Measurements from ENCODE around the gene CFAP43. TPM values are rescaled to one million over a fixed set of nuclear protein-coding genes. Genes with fewer than 3 reads are reported as not detected.

Gene CFAP43
- total and polyA plus RNA-seq, 2 experiments from 2014 or later = 0.57 to 0.83 TPM

- H3K9me2 ChIP-seq (replicated peaks; ENCODE audit: insufficient read depth) = no peaks in the 10 kb centered on the region
- 82% methylated on average over 3 of the region's 3 CpGs for WGBS (ENCODE audit: low lambda C conversion rate, missing lambda C conversion rate)
- no peaks in the 10 kb centered on the region for H3K36me3 ChIP-seq (replicated peaks; ENCODE audit: insufficient read depth, low read depth)
- no peaks in the 10 kb centered on the region for H4K20me1 ChIP-seq (ENCODE audit: insufficient read depth, poor library complexity, severe bottlenecking)
- H3K27ac ChIP-seq = peak within 1 kb of the TSS; percentile 58
- no peak within 1 kb of the TSS for H3K4me3 ChIP-seq
- no peak for DNase-seq (ENCODE audit: low spot score)
- H3K79me2 ChIP-seq = no peaks in the 10 kb centered on the region
- no peaks in the 10 kb centered on the region for H3K27me3 ChIP-seq
- H2AFZ ChIP-seq = peak within 1 kb of the TSS; percentile 32
- H3K4me1 ChIP-seq (ENCODE audit: insufficient read depth) = peaks cover 14% of the 10 kb centered on the region
- H3K9me3 ChIP-seq (ENCODE audit: low read depth) = no peaks in the 10 kb centered on the region
- H3K4me2 ChIP-seq = peak within 1 kb of the TSS; percentile 2
- TF ChIP-seq EZH2 (IDR thresholded peaks at IDR 0.05; ENCODE audit: borderline replicate concordance) (no peak), EZH2phosphoT487 (IDR thresholded peaks at IDR 0.05; ENCODE audit: low read depth, severe bottlenecking, unreplicated experiment) (no peak)
Observed at GRCh38 chr10:104085801-104086400, 146.3 kb downstream of the CFAP43 start, which contains the start of gene COL17A1. COL17A1 (minus strand) TSS chr10:104085880; CDS start chr10:104080673, 5,207 bp downstream.

- no peaks in the 10 kb centered on the region for H3K9me2 ChIP-seq (replicated peaks; ENCODE audit: insufficient read depth)
- no peaks in the 10 kb centered on the region for H3K36me3 ChIP-seq (replicated peaks; ENCODE audit: insufficient read depth, low read depth)
- H3K79me2 ChIP-seq = no peaks in the 10 kb centered on the region
- no peaks in the 10 kb centered on the region for H3K9me3 ChIP-seq (ENCODE audit: low read depth)
- DNase-seq (ENCODE audit: low spot score) = no peak
- peaks cover 14% of the 10 kb centered on the region for H3K4me1 ChIP-seq (ENCODE audit: insufficient read depth)
- H3K27ac ChIP-seq = peak overlapping the region; percentile 58
- H2AFZ ChIP-seq = no peak overlapping the region
- no peak for TF ChIP-seq CTCF (IDR thresholded peaks at IDR 0.05; ENCODE audit: poor library complexity)
- no peak for TF ChIP-seq EZH2 (IDR thresholded peaks at IDR 0.05; ENCODE audit: borderline replicate concordance)
- TF ChIP-seq EZH2phosphoT487 (IDR thresholded peaks at IDR 0.05; ENCODE audit: low read depth, severe bottlenecking, unreplicated experiment) = no peak
- H3K4me2 ChIP-seq = peak overlapping the region; percentile 2
- H4K20me1 ChIP-seq (ENCODE audit: insufficient read depth, poor library complexity, severe bottlenecking) = no peaks in the 10 kb centered on the region
- 57% methylated on average over 5 of the region's 5 CpGs for WGBS (ENCODE audit: low lambda C conversion rate, missing lambda C conversion rate)
- no peaks in the 10 kb centered on the region for H3K27me3 ChIP-seq
- no peak overlapping the region for H3K4me3 ChIP-seq
Observed at GRCh38 chr10:104084482-104085142, 147.6 kb downstream of the CFAP43 start.

- H3K27me3 ChIP-seq = no peaks in the 10 kb centered on the region
- DNase-seq (ENCODE audit: low spot score) = no peak
- no peak overlapping the region for H3K27ac ChIP-seq
- H3K36me3 ChIP-seq (replicated peaks; ENCODE audit: insufficient read depth, low read depth) = no peaks in the 10 kb centered on the region
- no peak for TF ChIP-seq EZH2phosphoT487 (IDR thresholded peaks at IDR 0.05; ENCODE audit: low read depth, severe bottlenecking, unreplicated experiment)
- no peak for TF ChIP-seq EZH2 (IDR thresholded peaks at IDR 0.05; ENCODE audit: borderline replicate concordance)
- TF ChIP-seq CTCF (IDR thresholded peaks at IDR 0.05; ENCODE audit: poor library complexity) = no peak
- no peak overlapping the region for H3K4me2 ChIP-seq
- H3K9me3 ChIP-seq (ENCODE audit: low read depth) = no peaks in the 10 kb centered on the region
- no peaks in the 10 kb centered on the region for H4K20me1 ChIP-seq (ENCODE audit: insufficient read depth, poor library complexity, severe bottlenecking)
- no peaks in the 10 kb centered on the region for H3K79me2 ChIP-seq
- no peak overlapping the region for H3K4me3 ChIP-seq
- peaks cover 14% of the 10 kb centered on the region for H3K4me1 ChIP-seq (ENCODE audit: insufficient read depth)
- 64% methylated on average over 5 of the region's 5 CpGs for WGBS (ENCODE audit: low lambda C conversion rate, missing lambda C conversion rate)
- H3K9me2 ChIP-seq (replicated peaks; ENCODE audit: insufficient read depth) = no peaks in the 10 kb centered on the region
- no peak overlapping the region for H2AFZ ChIP-seq
Observed at GRCh38 chr10:104081998-104082397, 150.2 kb downstream of the CFAP43 start.

- TF ChIP-seq EZH2phosphoT487 (IDR thresholded peaks at IDR 0.05; ENCODE audit: low read depth, severe bottlenecking, unreplicated experiment) (no peak), EZH2 (IDR thresholded peaks at IDR 0.05; ENCODE audit: borderline replicate concordance) (no peak), CTCF (IDR thresholded peaks at IDR 0.05; ENCODE audit: poor library complexity) (peak; percentile 42)
- Histone ChIP-seq H3K27ac (no peak overlapping the region), H3K79me2 (no peaks in the 10 kb centered on the region), H3K27me3 (no peaks in the 10 kb centered on the region), H2AFZ (no peak overlapping the region), H3K36me3 (replicated peaks; ENCODE audit: insufficient read depth, low read depth) (no peaks in the 10 kb centered on the region), H3K4me1 (ENCODE audit: insufficient read depth) (peaks cover 12% of the 10 kb centered on the region), H3K9me3 (ENCODE audit: low read depth) (no peaks in the 10 kb centered on the region), H4K20me1 (ENCODE audit: insufficient read depth, poor library complexity, severe bottlenecking) (no peaks in the 10 kb centered on the region), H3K4me3 (no peak overlapping the region), H3K4me2 (no peak overlapping the region), H3K9me2 (replicated peaks; ENCODE audit: insufficient read depth) (no peaks in the 10 kb centered on the region)
- 65% methylated on average over 1 of the region's 1 CpG for WGBS (ENCODE audit: low lambda C conversion rate, missing lambda C conversion rate)
- DNase-seq (ENCODE audit: low spot score) = peak; percentile 50
Observed at GRCh38 chr10:104080762-104081161, 151.4 kb downstream of the CFAP43 start.

Measured in hepatocyte (in vitro differentiated cells).